ENCODE results near the gene LRRC3. TPM values are rescaled to one million over a fixed set of nuclear protein-coding genes. Genes with fewer than 3 reads are reported as not detected.

LRRC3 gene
- total RNA-seq, 1 donor from 2014 or later: not detected

DNA sequence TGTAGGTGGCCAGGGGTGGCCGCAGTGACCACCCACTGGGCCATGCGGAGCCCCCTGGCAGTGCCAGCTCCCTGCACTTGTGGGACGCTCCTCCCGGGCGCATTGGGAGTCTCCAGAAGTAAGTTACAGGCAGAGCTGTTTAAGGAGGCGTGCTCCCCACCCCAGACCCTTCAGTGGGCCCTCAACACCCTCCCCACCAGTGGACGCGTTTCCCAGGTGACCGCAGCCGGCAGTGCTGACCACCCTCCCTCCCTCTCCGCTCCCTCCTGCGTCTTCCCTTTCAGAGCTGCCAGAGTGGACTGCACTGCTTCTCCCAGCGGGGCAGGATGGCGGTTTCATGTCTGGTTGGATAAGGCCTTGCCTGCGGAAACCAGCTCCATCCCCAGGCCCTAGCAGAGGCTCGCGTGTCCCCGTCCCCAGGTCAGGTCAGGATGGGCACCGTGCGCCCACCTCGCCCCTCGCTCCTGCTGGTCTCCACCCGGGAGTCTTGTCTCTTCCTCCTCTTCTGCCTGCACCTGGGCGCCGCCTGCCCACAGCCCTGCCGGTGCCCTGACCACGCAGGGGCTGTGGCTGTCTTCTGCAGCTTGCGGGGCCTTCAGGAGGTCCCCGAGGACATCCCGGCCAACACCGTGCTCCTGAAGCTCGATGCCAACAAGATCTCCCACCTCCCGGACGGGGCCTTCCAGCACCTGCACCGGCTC, 1.1 kb downstream of the LRRC3 start:
- no peak for DNase-seq (ENCODE audit: low read depth)

DNA sequence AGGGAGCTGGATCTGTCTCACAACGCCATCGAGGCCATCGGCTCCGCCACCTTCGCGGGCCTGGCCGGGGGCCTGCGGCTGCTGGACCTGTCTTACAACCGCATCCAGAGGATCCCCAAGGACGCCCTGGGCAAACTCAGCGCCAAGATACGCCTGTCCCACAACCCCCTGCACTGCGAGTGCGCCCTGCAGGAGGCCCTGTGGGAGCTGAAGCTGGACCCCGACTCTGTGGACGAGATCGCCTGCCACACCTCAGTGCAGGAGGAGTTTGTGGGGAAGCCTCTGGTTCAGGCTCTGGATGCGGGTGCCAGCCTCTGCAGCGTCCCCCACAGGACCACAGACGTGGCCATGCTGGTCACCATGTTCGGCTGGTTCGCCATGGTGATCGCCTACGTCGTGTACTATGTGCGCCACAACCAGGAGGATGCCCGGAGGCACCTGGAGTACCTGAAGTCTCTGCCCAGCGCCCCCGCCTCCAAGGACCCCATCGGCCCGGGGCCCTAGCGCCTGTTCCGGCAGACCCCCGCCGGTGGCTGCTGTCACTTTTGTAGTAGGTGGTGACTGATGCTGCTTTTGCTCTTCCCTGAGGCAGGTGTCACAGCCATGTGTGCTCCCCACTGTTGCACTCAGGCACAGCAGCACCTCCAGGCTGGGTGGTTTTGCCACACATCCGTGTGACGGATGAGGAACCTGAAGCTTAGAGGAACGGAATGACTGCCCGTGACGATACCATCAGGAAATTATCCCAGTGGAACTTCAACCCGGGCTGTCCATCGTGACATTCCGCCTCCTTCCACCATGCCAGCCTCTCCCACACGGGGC, 1.8 kb downstream of the LRRC3 start:
- no peak for DNase-seq (ENCODE audit: low read depth)

DNA sequence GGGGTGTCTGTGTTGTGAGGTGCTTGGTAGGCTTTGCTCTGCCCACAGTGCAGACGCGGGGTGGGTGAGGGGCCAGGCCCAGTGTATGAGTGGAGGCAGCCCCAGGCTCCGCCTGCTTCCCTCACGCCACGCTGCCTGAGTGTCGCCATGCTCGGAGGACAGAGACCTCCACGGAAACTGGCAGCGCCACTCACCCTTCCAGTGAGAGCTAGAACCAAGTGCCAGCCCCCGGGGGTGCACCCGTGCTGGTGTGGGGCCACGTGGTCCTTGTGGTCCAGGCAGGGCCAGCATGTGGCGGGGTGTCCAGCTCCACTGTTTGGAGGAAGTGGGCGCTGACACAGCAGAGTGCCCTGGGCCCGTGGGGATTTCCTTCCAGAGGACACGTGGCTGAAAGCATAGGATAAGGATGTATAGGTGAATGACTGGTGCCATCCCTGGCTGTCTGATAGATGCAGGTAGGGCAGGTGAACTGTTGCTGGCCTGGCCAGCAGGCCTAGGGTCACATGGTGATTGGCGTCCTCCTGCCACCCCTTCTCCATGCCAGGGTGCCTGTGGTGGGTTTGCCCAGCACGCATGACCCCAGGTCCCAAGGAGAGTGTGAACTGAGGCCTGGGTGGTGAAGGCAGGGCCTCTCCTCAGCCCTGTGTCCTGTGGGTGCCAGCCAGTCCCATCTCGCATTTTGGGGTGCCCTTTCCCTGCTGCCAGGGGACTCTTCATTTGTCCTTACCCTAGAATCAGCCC, 3.8 kb downstream of the LRRC3 start:
- DNase-seq (ENCODE audit: low read depth): no peak

DNA sequence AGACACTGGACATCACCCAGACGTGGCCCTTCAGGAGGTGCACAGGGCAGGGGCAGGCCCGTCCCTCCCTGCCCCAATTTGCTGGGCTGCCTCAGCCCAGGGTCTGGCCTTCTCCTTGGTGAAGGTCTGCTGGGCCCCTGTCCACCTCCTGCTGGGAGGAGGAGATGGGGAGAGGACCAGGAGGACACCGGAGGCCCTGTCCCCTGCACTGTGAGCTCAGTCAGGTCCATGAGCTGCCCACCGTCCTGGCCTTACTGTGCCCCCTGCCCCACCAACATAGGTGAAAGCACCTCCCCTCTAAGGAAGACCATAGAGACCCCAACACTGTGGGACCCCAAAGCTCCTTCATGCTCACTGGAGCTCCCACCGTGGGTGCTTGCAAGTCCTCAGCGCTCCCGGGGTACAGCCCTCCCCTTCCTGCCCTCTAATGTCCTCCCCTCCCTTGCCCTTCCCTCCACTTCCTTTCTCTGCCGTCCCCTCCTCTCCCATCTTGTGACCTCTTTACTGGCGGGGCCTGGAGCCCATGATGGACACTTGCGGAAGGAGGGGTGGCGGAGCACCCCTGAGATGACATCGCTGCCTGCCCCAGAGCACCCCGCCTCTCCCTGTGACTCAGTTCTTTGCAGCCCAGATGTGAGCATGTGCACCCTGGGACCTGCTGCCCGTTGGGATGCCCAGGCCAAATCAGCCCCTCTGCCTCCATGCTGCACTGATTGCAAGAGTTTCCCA, 4.6 kb downstream of the LRRC3 start:
- no peak for DNase-seq (ENCODE audit: low read depth)

DNA sequence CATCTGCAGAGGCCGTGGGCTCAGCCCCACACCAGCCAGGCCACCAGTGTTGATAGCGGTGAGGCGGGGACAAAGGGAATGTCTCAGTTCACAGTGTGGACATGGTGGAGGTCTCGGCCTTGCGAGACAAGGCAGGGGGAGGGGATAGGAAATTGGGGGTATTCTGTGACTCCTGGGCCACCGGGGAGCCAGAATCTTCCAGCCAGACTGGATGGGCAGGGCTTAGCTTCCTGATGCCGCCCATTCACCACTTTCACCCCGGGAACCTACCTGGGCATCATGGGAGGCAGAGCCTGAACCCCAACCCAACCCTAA, 5.1 kb downstream of the LRRC3 start:
- DNase-seq (ENCODE audit: low read depth): no peak

GRCh38 chr21:44461005-44461404, 5.7 kb downstream of the LRRC3 start:
- no peak for DNase-seq (ENCODE audit: low read depth)

- peak; percentile 13 for DNase-seq (ENCODE audit: low read depth)
Observed at GRCh38 chr21:44461464-44462001, 6.2 kb downstream of the LRRC3 start.

DNA sequence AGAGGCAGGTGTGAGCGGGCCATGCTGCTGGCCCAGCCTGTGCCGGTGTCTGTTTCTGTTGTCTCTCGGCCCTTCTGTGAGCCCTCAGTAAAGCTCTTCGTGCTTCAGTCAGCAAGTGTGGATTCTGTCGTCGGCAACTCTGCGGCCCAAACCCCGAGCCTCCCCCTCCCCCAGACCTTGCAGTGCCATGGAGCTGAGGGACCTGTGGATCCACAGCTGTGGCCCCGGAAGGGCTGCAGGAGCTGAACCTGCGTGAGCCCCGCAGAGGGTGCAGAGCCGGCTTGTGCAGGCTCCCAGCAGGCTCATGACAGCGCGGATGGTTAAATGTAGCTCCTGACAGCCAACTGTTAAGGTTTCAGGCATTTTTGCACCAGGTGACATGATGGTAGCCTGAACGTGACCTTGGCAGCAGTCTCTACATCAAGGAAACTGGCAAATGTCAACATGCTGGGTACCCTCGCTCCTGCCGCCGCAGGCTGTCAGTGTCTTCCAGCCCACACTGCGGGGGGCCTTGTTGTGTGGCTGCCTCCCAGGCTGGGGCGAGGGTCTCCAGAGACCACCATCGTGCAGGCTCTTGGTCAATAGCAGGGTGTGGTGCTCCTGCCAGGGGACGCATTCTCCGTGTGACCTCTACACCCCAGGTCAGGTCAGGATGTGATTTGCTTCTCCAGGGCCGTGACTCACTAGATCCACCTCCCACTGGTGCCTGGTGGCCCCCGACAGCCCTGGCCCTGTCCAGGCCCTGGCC, 7.0 kb downstream of the LRRC3 start:
- DNase-seq (ENCODE audit: low read depth): no peak

GRCh38 chr21:44462834-44463200, 7.5 kb downstream of the LRRC3 start:
- no peak for DNase-seq (ENCODE audit: low read depth)

DNA sequence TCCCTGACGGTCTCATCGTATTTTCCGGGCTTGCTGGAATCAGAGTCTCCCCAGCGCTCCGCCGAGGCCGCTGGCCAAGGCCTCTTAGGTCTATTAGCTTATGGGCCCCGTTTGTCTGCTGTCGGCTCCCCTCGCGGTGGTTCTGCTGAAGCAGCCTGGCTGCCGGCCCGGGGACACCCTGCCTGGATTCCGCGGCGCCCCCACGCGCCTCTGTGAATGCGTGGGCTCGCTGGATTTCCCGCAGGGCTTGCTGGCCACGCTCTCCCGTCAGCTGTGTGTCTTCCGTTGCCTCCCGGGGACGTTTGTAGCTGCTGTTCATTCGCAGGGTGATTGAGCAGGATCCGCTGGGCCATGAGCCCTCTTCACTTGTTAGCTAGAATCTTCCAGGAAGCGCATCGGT, 8.4 kb downstream of the LRRC3 start:
- DNase-seq (ENCODE audit: low read depth): no peak

- DNase-seq (ENCODE audit: low read depth): no peak
Observed at GRCh38 chr21:44464351-44464750, 9.0 kb downstream of the LRRC3 start.

DNA sequence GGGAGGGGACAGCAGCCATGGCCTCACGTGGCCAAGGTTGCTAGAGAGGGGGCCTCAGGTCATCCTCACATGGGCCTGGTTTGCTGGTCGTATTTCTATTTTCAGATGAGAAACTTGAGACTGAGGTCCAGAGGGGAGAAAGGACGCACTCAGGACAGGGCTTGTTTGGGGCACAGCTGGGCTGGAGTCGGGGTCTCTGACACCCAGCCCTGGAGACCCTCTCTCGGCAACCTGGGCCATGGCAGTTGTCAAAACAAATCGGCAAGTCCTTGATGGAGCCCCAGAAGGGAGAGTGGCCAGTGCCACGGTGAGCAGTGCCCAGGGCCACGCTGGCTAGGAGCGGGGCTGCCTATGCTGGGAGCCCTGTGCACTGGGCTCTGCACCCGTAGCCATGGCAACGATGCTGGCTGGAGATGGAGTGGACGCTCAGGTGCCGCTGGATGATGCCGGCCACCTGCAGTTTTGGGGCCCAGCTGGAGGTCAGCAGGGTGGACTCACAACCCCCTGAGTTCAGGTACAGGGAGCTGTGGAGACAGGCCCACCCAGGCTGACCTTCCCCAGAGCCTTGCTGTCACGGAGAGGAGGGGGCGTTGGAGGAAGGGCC, 11.1 kb downstream of the LRRC3 start:
- DNase-seq (ENCODE audit: low read depth): no peak

GRCh38 chr21:44466996-44467858, 11.9 kb downstream of the LRRC3 start:
- no peak for DNase-seq (ENCODE audit: low read depth)

DNA sequence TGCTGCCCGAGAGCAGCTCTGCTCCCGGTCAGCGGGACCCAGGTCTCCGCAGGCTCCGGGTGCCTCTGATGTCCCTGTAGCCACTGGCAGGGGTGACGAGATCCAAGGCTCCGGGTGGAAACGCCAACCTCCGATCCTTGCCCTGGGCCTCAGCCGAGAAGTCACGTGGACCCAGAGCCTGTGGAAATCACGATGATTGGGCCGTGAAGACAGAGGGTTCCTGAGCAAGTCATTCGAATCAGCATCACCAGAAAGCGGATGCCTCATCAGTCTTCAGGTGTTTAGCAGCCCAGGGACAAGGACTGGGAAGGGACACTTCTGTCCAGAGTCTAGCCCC, 12.5 kb downstream of the LRRC3 start:
- DNase-seq (ENCODE audit: low read depth): no peak

DNA sequence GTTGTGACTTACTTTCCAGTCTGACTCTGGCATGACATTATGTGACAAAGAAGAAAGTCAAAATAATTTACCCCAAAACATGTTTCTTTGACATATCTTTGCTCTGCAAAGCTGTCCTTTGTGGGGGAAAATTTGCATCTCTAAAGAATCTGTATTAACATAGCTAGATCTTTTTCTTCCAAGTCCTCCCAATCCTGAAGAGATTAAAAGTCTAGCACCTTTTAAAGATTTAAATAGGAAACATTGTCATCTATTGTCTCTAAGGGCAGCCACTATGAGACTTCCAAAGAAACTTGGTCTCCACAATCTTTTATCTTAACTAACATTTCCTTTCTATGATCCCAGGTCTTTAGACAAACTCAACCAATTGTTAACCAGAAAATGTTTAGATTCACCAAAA, 16.0 kb downstream of the LRRC3 start:
- DNase-seq (ENCODE audit: low read depth): no peak

DNA sequence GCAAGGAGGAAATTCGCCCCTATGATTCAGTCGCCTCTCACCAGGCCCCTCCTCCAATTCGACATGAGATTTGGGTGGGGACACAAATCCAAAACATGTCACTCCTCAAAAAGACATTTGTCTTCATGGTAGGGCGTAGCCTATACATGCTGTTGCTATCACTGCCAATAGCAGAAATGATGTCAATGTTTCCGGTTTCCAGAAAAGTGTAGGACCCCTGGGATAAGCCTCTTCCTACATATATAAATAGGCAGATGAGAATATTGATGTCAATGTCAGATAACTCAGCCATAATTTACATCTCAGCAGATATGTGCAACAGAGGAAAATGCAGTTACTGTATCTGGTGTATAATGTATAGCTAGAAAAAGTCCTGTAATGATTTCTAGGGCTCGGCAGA, 16.7 kb downstream of the LRRC3 start:
- DNase-seq (ENCODE audit: low read depth): no peak

- no peak for DNase-seq (ENCODE audit: low read depth)
Observed at GRCh38 chr21:44473915-44474555, 18.7 kb downstream of the LRRC3 start.

GRCh38 chr21:44475266-44475845, 20.0 kb downstream of the LRRC3 start:
- no peak for DNase-seq (ENCODE audit: low read depth)

DNA sequence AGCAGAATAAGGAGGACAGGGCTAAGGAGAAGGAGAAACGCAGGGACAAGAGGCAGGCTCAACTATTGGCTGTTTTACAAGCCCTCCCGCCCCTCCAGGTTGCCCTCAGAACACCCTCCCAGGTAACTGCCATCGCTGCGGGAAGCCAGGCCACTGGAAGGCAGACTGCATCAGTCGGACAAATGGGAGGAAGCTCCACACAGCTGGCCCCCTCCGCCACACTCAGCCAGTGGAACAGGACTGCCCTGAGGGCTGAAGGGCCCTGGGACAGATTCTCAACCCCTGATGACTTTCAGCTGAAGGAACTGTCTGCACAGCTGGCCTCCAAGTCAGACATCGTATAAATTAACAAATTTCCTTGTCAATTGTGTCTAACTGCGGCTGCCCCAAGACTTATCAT, 21.8 kb downstream of the LRRC3 start:
- DNase-seq (ENCODE audit: low read depth): no peak
